ENCODE results near the gene TMEM235. TPM values are rescaled to one million over a fixed set of nuclear protein-coding genes. Genes with fewer than 3 reads are reported as not detected.

The TMEM235 gene
- total RNA-seq, 1 donor from 2014 or later: not detected

GRCh38 chr17:78255029-78255656, 23.7 kb downstream of the TMEM235 start:
- DNase-seq (ENCODE audit: low read depth): no peak

DNA sequence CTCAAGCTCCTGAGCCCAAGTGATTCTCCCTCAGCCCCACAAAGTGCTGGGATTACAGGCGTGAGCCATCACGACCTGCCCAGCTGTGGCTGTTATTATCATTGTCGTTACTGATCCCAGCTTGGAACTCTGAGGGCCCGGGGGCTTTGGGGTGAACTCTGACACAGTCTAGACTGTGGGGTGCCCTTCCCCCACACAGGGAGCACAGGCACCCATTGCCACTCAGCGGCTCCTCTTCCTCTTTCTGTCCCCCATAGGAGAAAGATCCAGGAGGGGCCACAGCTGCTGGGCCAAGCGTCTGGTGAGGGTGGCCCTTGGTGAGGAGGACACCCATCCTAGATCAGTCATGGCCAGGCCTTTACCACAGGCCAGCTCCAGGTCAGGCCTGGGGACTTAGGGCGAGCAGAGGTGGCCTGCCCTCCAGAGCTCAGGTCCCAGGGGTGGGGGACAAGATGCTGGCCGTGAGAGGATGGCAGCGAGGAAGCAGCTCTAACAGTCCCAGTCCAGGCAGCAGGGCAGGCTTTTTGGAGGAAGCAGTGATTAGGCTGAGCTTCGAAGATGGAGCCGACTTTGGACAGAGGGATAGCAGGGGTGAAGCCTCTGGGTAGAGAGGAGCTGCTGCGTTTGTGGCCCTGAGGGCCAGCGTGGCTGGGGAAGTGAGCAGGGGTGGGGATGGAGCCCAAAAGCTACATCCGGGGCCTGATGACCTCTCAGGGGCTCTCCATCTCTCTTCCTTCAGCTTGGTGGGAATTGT, 24.7 kb downstream of the TMEM235 start:
- DNase-seq (ENCODE audit: low read depth): no peak

GRCh38 chr17:78256707-78257591, 25.5 kb downstream of the TMEM235 start:
- no peak for DNase-seq (ENCODE audit: low read depth)

GRCh38 chr17:78257810-78258322, 26.4 kb downstream of the TMEM235 start:
- peak; percentile 38 for DNase-seq (ENCODE audit: low read depth)

GRCh38 chr17:78258323-78259191, 27.1 kb downstream of the TMEM235 start:
- no peak for DNase-seq (ENCODE audit: low read depth)

GRCh38 chr17:78259192-78259554, 27.7 kb downstream of the TMEM235 start:
- DNase-seq (ENCODE audit: low read depth): no peak

DNA sequence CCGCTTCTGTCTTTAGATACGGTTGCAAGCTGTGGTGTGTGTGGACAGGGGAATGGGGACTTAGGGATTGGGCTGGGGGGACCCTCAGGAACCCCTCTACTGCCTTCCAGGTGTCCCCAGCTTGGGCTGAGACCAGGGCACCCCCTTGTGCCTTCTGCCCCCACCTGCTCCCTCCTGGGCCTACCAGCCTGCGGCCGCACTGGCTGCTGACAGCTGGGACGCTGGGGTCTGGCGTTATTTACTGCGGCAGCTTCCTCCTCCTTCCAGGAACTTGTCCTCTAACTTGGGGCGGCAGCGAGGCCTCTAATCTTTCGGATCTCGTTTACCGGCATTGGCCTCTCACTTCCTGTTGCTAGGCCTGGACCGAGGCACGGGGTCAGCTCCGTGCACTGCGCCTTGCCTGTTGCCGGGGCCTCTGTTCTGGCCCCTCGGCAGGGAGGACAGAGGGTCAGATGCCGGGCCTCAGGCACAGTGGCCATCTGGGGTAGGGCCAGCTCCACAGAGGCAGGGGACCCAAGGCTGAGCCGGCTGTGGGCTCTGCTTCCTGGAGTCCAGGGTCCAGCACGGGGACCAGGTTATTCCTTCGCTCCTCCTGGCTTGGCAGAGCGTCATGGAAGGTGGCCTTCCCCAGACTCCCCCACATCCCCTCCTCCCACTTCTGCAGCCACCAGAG, 31.8 kb downstream of the TMEM235 start:
- DNase-seq (ENCODE audit: low read depth): no peak

DNA sequence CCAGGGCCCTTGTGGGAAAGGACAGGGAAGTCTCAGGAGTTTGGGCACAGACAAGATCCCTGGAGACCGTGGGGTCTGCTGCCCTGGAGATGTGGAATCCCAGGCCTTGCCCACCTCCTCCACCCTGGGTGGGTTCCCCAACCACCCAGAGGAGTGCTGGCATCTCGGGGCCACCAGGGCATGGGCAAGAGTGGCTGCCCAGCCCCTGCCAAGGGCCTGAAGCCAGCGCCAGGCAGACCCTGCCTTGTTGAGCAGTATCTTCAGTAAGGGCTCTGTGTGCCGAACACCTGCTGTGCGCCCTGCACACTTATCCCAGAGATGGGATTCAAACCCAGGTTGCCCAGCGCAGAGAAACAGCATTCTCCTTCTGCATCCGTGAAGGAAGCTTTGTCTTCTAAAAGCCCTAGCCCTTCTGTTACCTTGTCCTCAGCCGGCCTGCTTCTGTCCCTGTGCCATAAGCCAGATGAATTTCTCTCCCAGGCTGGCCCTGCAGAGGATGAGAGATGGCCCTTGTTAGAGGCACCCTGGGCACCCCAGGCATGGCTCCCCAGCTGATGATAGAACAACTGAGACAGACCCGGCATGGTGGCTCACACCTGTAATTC, 32.4 kb downstream of the TMEM235 start:
- DNase-seq (ENCODE audit: low read depth): no peak

- no peak for DNase-seq (ENCODE audit: low read depth)
Measured at GRCh38 chr17:78264590-78264989, 33.2 kb downstream of the TMEM235 start.

- no peak for DNase-seq (ENCODE audit: low read depth)
Measured at GRCh38 chr17:78265121-78265520, 33.7 kb downstream of the TMEM235 start.

GRCh38 chr17:78266231-78266631, 34.8 kb downstream of the TMEM235 start:
- DNase-seq (ENCODE audit: low read depth): no peak

- DNase-seq (ENCODE audit: low read depth): no peak
Measured at GRCh38 chr17:78266771-78267170, 35.3 kb downstream of the TMEM235 start.

DNA sequence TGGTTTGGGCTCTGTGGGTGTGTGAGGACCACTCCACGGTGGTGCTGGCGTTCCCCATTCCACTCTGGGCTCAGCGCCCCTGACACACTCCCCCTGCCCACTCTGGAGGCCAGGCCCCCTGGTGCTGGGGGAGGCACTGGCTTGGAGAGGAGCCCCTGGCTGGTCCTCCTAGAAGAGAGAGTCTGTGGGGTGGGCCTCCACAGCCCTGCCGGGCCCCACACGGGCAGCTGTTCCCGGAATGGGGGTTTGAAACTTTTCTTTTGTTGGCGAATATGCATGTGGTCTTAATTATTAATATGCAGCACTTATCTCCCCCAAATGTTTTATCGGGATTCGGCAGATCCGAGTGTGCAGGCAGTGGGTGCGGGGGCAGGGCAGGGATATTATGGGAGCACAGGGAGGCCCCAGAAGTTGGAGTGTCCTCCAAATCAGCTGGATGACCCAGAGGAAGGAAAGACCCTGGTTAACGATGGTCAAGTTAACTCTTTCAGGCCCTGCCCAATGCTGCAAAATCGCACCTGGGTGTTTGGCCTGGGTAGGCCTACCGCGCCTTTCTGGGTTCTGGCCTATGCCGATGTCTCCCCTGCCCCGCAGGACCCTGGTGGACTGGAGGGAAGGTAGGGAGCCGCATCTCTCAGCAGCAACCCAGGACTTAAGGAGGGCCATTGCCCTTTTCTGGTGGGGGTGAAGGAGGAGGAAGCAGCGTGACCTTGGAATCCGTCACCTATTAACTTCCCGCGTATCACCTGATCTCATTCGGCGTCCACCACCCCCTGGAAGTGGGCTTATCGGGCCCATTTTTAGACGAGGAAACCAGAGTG, 36.0 kb downstream of the TMEM235 start:
- no peak for DNase-seq (ENCODE audit: low read depth)

DNA sequence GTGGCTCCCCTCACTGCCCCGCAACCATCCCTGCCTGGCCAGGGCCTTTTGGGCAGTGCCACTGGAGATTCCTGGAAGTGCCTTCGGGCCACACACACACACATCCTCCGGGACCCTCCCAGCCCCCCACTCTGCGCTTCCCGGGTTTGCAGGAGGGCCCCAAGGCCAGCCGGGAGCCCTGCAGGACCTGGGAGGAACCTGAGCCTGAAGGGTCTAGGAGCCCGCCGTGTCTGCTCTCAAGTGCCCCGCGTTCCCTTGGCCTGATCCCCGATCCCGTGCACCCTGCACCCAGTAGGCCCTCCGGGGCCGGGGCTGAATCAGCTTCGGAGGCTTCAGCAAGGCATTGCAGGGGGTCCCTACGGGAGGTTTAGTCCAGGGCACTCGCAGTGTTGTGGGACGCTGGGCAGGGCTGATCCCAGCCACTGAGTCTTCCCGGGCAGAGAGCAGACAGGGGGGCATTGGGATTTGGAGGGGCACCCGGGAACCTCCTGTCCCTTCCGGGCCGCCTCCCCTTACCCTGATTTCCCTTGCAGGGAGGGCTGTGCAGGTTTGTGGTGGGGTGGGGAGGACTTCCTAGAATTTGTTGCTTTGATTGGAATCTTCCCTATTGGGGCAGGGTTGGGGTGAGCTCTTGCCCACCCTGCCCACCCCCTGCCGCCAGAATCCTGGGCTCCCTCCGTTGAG, 36.9 kb downstream of the TMEM235 start:
- no peak for DNase-seq (ENCODE audit: low read depth)

DNA sequence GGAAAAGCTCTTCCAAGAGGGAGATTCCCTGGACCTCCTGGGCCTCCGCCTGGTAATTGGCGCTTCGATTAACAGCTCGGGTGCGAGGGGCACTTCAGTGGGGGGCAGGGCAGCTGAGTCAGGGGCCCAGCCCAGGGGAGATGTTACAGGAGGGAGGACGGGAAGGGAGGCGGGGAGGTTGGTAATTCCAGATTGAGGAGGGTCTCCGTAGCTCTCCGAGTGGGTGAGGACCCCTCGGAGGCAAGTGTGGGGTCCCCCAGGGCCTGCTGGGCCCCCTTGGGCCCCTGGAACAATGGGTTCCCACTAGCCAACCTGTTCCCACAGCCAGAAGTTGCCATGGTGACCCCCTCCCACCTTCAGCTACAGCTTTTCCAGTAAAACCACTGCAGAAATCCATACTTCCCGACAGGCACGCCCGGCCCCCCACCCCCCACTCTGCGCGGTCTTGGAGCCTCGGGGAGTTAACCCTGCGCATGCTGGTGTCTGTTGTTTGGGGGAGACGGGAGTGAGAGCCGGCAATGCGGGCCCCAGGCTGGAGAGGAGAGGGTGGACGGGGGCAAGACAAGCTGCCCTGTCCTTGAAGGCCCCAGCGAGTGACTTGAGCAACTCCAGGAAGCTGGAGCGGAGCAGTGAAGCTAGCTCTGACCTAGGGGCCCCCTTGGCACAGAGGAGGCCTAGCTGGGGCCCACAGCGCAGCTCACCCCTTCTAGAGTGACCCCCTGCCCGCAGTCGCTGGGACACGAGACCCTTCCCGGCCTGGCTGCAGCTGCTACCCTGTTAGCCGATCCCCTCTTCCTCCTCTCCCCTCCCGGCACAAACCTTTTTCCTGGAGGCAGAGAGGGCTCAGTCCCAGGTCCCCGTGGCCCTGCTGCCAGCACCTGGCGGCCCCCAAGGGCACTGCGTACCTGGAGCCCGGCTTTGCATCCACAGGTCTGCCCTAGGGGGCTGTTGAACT, 37.8 kb downstream of the TMEM235 start:
- DNase-seq (ENCODE audit: low read depth): peak; percentile 49

GRCh38 chr17:78269955-78270381, 38.5 kb downstream of the TMEM235 start:
- DNase-seq (ENCODE audit: low read depth): no peak

GRCh38 chr17:78271419-78272170, 40.2 kb downstream of the TMEM235 start:
- no peak for DNase-seq (ENCODE audit: low read depth)

All from renal cortical epithelial cell (primary cell).